Midbrain (tissue), 1 donor: ENCODE data around the gene CDH4.

Experiments used
- DNase-seq: peaks from one replicate; lab custom pipeline; 2025; lab: John Stamatoyannopoulos, UW

CDH4 gene

GRCh38 chr20:61788343-61788742, 536.3 kb downstream of the CDH4 start:
- no peak for DNase-seq

GRCh38 chr20:61789329-61789728, 537.3 kb downstream of the CDH4 start:
- DNase-seq, result no peak

GRCh38 chr20:61790116-61790827, 538.2 kb downstream of the CDH4 start:
- no peak for DNase-seq

- DNase-seq, result no peak
These were observed 539.9 kb downstream of the CDH4 start for GRCh38 chr20:61791995-61792394.

GRCh38 chr20:61795669-61796630, 543.9 kb downstream of the CDH4 start:
- no peak for DNase-seq

- no peak for DNase-seq
These were observed 544.7 kb downstream of the CDH4 start for GRCh38 chr20:61796738-61797137.

- no peak for DNase-seq
These were observed 545.1 kb downstream of the CDH4 start for GRCh38 chr20:61797200-61797599.

GRCh38 chr20:61797971-61798411, 545.9 kb downstream of the CDH4 start:
- no peak for DNase-seq

- no peak for DNase-seq
These were observed 546.6 kb downstream of the CDH4 start for GRCh38 chr20:61798632-61799031.

GRCh38 chr20:61799394-61799923, 547.4 kb downstream of the CDH4 start:
- no peak for DNase-seq

- no peak for DNase-seq
These were observed 547.9 kb downstream of the CDH4 start for GRCh38 chr20:61799928-61800327.

- DNase-seq, result no peak
These were observed 548.5 kb downstream of the CDH4 start for GRCh38 chr20:61800359-61801064.

- no peak for DNase-seq
These were observed 549.0 kb downstream of the CDH4 start for GRCh38 chr20:61801065-61801360.

- no peak for DNase-seq
These were observed 549.4 kb downstream of the CDH4 start for GRCh38 chr20:61801428-61801827.

- DNase-seq, result no peak
These were observed 549.9 kb downstream of the CDH4 start for GRCh38 chr20:61801857-61802442.

GRCh38 chr20:61802721-61803311, 550.8 kb downstream of the CDH4 start:
- no peak for DNase-seq

GRCh38 chr20:61803416-61803914, 551.4 kb downstream of the CDH4 start:
- no peak for DNase-seq

- no peak for DNase-seq
These were observed 552.1 kb downstream of the CDH4 start for GRCh38 chr20:61803915-61804751.

- no peak for DNase-seq
These were observed 552.8 kb downstream of the CDH4 start for GRCh38 chr20:61804752-61805295.

- no peak for DNase-seq
These were observed 553.3 kb downstream of the CDH4 start for GRCh38 chr20:61805365-61805764.
